Left forelimb (tissue), 1 donor: ENCODE measurements around the gene AFG1L.
"Not testable (repeated sequence)": the region's sequence is repeated elsewhere in the genome, so short reads cannot be mapped to it uniquely, and the experiment has no call there.

ENCODE experiments used
- DNase-seq: peaks from one replicate; pipeline ENCODE4 v3.0.0-alpha.2; 2018; ENCODE audit warnings: low spot score

AFG1L gene

DNA sequence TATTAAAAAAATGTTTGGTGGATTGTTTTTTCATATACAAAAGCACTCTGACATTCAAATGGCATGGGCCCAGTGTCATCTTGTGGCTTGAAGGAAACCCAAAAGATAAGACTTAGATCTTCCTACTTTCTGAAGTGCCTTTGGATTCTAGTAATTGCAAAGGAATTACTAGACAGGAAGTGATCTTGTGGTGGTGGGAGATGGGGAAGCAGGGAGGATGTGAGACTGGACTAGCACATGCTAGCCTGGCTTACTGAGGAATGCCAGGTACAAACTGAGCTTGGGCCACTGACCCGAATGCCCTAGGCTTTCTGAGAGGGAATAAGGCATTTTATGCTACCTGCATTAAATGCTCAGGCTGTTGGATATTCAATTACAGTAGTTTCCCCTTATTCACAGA is 59.0 kb downstream of the AFG1L start:
- no peak for DNase-seq

DNA sequence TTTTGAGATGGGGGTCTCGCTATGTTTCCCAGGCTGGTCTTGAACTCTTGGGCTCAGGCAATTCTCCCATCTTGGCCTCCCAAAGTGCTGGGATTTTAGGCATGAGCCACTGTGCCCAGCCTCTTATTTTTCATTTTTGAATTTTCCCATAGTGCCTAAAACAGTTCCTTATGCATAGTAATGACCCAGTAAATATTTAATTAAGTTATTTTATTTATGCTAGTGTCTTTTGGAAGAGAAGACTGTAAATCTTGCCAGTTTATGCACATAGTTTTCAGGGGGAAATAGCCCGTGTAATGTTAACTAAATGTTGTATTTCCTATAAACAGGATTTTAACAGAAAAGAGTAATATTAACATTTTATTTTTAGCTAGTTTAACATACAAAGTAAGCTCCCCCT is 60.3 kb downstream of the AFG1L start:
- DNase-seq, result no peak

- DNase-seq, result no peak
Measured at GRCh38 chr6:108355890-108356289, 61.0 kb downstream of the AFG1L start.

DNA sequence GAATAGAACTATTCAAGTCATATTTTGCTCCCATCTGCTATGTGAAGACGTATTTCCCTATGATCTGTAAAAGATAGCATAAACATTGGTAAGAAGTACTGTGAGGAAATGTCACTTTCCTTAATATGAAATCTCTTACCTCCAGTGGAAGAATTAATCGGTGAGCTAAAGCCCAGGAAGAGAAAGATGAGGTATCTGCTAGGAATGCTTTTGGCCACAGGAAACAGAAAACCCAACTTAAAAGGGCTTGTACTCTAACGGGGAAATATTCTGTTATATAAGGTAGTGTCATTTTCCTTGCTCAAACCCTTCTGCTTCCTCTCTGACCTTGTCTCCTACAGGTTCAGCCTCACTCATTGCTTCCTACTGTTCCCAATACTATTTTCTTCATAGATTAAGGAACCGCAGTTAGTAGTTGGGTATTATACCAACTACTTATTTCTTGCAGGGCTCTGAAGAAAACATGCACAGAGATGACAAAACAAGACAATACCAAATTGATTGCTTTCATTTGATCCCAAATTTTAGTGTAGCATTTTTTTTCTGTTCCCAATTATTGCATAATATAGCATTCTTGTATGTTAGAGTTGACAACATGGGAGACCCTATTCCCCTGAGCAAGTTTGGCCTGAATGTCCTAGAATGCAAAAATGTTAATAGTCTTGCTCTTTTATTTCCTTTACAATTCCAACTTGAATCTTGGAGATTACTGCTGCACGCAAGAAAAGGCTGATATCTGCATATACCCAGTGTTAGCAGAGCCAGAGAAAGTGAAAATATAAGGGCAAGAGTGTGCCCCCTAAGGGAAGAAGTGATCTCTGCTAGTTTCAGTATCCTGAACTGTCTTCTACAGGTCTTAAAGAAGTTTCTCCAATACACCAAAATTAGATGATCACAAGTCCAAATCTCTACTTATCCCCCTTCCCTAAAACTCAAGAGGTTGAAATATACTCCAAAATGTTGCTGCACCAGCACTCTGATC is 65.3 kb downstream of the AFG1L start:
- no peak for DNase-seq

GRCh38 chr6:108360919-108361311 is 66.1 kb downstream of the AFG1L start:
- no peak for DNase-seq

GRCh38 chr6:108361312-108361932 is 66.6 kb downstream of the AFG1L start:
- no peak for DNase-seq

GRCh38 chr6:108362455-108362854 is 67.6 kb downstream of the AFG1L start:
- no peak for DNase-seq

DNA sequence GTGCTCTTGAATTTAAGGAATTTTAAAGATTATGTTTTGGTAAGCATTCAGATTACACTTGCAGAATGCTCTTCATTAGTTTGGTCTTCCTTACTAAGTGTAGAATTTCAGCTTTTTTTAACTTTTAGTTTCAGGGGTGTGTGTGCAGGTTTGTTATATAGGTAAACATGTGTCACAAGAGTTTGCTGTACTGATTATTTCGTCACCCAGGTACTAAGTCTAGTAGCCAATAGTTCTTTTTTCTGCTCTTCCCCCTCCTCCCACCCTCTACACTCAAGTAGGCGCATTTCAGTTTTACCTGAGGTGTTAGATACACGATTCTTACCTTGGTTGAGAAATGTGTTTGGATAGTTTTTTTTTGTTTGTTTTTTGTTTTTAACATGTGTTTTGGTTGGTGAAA is 68.3 kb downstream of the AFG1L start:
- DNase-seq, result no peak

DNA sequence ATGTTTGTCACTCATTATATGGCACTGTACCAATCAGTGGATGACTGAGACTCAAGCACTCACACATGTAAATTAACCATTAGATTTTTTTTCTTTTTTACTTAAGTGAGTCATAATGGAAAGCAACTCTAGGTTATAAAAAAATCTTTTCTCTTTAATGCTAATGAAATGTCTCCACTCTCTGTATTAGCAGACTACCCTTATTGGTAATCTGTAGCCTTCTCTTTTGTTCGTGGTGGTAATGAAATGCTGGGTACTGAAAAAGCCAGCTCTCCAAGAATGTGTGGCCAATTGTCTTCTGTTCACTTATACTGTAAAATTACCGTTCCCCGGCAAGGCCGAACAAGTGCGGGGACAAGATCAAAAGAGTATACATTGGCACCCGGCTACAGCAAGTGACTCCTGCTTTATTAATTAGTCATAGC is 69.0 kb downstream of the AFG1L start:
- no peak for DNase-seq

GRCh38 chr6:108364470-108364869 is 69.6 kb downstream of the AFG1L start:
- DNase-seq, result no peak

GRCh38 chr6:108365478-108365877 is 70.6 kb downstream of the AFG1L start:
- no peak for DNase-seq

GRCh38 chr6:108366236-108366635 is 71.4 kb downstream of the AFG1L start:
- DNase-seq, result no peak

GRCh38 chr6:108368431-108369030 is 73.7 kb downstream of the AFG1L start:
- no peak for DNase-seq

DNA sequence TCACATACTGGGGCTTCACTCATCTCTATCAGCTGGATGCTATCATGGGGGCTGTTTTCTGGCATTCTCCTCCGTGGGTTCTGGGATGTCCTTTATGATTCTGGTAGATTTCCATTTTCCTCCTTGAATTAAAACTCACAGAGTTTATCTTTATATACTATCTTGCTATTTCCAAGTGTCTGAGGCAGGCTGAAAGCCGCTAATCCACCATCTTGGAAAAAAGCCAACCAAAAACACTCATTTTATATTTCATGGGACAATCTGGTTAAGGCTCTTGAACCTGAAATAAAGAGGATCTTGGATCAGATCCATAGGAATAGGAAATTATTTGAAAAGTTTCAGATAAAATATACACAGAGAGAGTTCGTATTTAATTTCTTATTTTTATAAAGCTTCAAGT is 86.0 kb downstream of the AFG1L start:
- no peak for DNase-seq

- DNase-seq, result no peak
Measured at GRCh38 chr6:108383981-108384380, 89.1 kb downstream of the AFG1L start.

DNA sequence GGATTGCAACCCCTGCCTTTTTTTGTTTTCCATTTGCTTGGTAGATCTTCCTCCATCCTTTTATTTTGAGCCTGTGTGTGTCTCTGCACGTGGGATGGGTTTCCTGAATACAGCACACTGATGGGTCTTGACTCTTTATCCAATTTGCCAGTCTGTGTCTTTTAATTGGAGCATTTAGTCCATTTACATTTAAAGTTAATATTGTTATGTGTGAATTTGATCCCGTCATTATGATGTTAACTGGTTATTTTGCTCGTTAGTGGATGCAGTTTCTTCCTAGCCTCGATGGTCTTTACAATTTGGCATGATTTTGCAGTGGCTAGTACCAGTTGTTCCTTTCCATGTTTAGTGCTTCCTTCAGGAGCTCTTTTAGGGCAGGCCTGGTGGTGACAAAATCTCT is 94.3 kb downstream of the AFG1L start:
- DNase-seq, result not testable (repeated sequence)

DNA sequence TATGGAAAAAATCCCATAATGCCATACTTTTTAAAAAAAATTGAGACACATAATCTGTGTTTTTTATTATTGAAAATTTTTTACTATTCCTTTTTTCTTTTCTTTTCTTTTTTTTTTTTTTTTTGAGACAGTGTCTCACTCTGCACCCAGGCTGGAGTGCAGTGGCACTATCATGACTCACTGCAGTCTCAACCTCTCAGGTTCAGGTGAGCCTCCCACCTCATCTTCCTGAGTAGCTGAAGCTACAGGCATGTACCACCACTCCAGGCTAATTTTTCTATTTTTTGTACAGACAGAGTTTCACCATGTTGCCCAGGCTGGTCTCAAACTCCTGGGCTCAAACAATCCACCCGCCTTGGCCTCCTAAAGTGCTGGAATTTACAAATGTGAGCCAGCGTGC is 100.4 kb downstream of the AFG1L start:
- DNase-seq, result no peak

DNA sequence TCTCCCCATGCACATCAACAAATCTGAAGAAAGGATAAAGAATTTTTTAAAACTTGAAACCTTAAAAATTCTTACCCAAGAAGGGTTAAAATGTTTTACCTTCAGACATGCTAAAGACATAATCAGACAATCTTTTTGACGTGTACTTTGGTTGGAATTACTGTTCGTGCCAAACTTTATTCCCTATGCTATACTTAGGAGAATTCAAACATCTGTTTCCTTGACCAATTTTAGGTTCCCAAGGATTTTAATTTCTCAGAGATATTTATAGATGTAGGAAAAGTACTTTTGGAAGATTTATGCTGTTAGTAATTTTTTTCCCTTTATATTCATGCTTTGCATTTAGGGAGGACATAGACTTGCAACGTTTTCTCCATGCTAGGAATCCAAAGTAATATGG is 108.4 kb downstream of the AFG1L start:
- no peak for DNase-seq

- DNase-seq, result no peak
Measured at GRCh38 chr6:108406943-108407342, 112.1 kb downstream of the AFG1L start.

DNA sequence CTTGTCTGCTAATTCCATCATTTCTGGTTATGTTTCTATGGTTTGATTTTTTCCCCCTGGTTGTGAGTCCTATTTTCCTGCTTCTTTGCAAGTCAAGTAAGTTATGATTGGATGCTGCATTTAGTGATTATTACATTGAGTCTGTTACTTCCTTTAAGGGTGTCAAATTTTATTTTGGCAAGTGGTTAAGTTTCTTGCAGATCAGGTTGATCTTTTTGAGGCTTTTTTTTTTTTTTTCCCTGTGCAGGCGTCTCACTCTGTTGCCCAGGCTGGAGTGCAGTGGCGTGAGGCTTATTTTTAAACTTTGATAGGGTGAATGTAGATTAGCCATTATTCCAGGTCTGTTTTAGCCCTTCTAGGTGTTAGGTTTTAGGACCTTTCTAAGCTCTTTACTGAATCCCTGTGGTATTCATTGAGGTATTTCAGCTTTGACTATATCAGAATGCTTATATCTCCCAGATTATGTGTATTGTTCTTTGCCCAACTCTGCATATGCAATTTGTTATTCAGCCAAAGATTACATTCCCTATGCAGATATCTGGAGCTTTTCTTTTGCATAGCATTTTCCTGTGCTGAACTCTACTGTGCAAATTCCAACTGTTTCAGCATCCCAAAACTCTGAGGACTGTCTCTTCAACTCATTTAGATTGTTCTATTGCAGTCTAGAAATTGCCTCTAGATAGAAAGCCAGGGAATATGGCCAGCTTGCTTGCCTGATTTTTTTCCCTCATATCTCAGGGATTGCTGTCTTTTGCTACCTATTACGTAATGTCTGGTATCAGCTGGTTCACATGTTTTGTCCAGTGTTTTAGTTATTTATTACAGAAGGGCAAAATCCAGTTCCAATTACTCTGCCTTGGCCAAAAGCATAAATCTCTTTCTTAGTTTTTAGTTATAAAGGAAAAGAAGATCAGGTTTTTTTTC is 113.3 kb downstream of the AFG1L start:
- no peak for DNase-seq

- no peak for DNase-seq
Measured at GRCh38 chr6:108408861-108409260, 114.0 kb downstream of the AFG1L start.
